Esophagus muscularis mucosa (tissue), 4 donors: ENCODE data around the gene CX3CR1. TPM values are rescaled to one million over a fixed set of nuclear protein-coding genes. Genes with fewer than 3 reads are reported as not detected.

Experiments
- DNase-seq: peaks from one replicate; pipeline ENCODE4 v3.0.0-alpha.2; 2017; ENCODE audit errors: extremely low spot score
- H3K27ac ChIP-seq, 4 donors: fragments of 200-600 bp; sonication (generic); replicated peaks in 1 of 4; 1 replicate in 3 of 4; 2 replicates in 1 of 4; pipeline ENCODE4 v1.5.1; 2016 to 2019; ENCODE audit warnings: mild to moderate bottlenecking in 1 of 4
- H3K27me3 ChIP-seq, 4 donors: fragments of 200-600 bp; sonication (generic); one replicate each; pipeline versions ENCODE4 v1.5.1 to v1.6.0; 2016 to 2019
- H3K36me3 ChIP-seq, 4 donors: fragments of 200-600 bp; sonication (generic); one replicate each; pipeline ENCODE4 v1.5.1; 2016 to 2019
- H3K4me1 ChIP-seq, 4 donors: fragments of 200-600 bp; sonication (generic); one replicate each; pipeline ENCODE4 v1.5.1; 2016 to 2019
- H3K4me3 ChIP-seq, 4 donors: fragments of 200-600 bp; sonication (generic); 1 replicate in 2 of 4; 2 replicates in 2 of 4; pipeline ENCODE4 v1.5.1; 2016 to 2019; ENCODE audit warnings: mild to moderate bottlenecking in 4 of 4, moderate library complexity in 1 of 4
- H3K9me3 ChIP-seq, 4 donors: fragments of 200-600 bp; sonication (generic); 1 replicate in 3 of 4; 2 replicates in 1 of 4; pipeline ENCODE4 v1.5.1; 2016 to 2019
- CTCF ChIP-seq, 3 experiments: fragments of 200-600 bp in 2 of 3; fragments of 450-650 bp in 1 of 3; sonication (generic) in 2 of 3; IDR thresholded peaks; one replicate each; pipeline ENCODE4 v1.5.1; 2017 to 2019; ENCODE audit warnings: antibody characterized with exemption in 3 of 3, mild to moderate bottlenecking in 2 of 3, moderate library complexity in 1 of 3
- EP300 ChIP-seq: sonication (generic); formaldehyde crosslinking; IDR thresholded peaks from one replicate; pipeline ENCODE4 v1.6.1; 2017; ENCODE audit warnings: antibody characterized with exemption
- POLR2A ChIP-seq: fragments of 450-650 bp; IDR thresholded peaks from one replicate; pipeline ENCODE4 v1.6.1; 2017; ENCODE audit warnings: antibody characterized with exemption, moderate library complexity, mild to moderate bottlenecking, low read depth
- POLR2AphosphoS5 ChIP-seq, 2 donors: sonication (generic); formaldehyde crosslinking; IDR thresholded peaks; one replicate each; pipeline ENCODE4 v1.6.1; 2017; ENCODE audit warnings: antibody characterized with exemption in 2 of 2
- WGBS: methylation state at CpG from one replicate; pipeline ENCODE4 v1.1.5; 2018; 5-methylcytosine and 5-hydroxymethylcytosine counted together
- intact Hi-C: fragments of 100-400 bp; cut with DNase I; formaldehyde crosslinking; loops from one replicate; pipeline ENCODE4 v1.15.1; 2023
- total RNA-seq, 4 donors: library from RNA; depleted of rRNA; stranded (reverse); fragments of >200 nt; gene quantifications; one replicate each; pipeline versions ENCODE4 v1.1.0 to v1.2.1, GENCODE V29; 2016

CX3CR1 gene
- total RNA-seq, 4 donors from 2014 or later = 0.23 to 0.78 (median 0.46) TPM

- intact Hi-C loops = no loop called here
- 79% methylated on average over 15 of the region's 15 CpGs for WGBS
- TF ChIP-seq POLR2AphosphoS5 (IDR thresholded peaks at IDR 0.05) = no peak
- TF ChIP-seq POLR2A = no peak
- TF ChIP-seq EP300 = no peak
- TF ChIP-seq CTCF (IDR thresholded peaks at IDR 0.05) = no peak
Measured at GRCh38 chr3:39267631-39268548, 11.9 kb downstream of the CX3CR1 start.

GRCh38 chr3:39264053-39264452 lies 15.8 kb downstream of the CX3CR1 start:
- Histone ChIP-seq H3K4me3 (no peak overlapping the region), H3K4me1 (peaks cover 5 to 18% (median 12%) of the 10 kb centered on the region in 4 donors), H3K36me3 (no peaks in the 10 kb centered on the region), H3K27ac (no peak overlapping the region), H3K27me3 (no peaks in the 10 kb centered on the region), H3K9me3 (no peaks in the 10 kb centered on the region)
- DNase-seq = no peak
- intact Hi-C loops = no loop called here
- 93% methylated on average over 3 of the region's 3 CpGs for WGBS
- no peak for TF ChIP-seq POLR2A
- no peak for TF ChIP-seq CTCF (IDR thresholded peaks at IDR 0.05)
- TF ChIP-seq EP300 = no peak
- no peak for TF ChIP-seq POLR2AphosphoS5 (IDR thresholded peaks at IDR 0.05)

More at GRCh38 chr3:39267631-39268548, 11.9 kb downstream of the CX3CR1 start:
- no peaks in the 10 kb centered on the region for H3K4me1 ChIP-seq
- DNase-seq = no peak
- no peaks in the 10 kb centered on the region for H3K27me3 ChIP-seq
- H3K9me3 ChIP-seq = no peaks in the 10 kb centered on the region
- H3K36me3 ChIP-seq = no peaks in the 10 kb centered on the region
- no peak overlapping the region for H3K4me3 ChIP-seq
- no peak overlapping the region for H3K27ac ChIP-seq

GRCh38 chr3:39263576-39263975 lies 16.3 kb downstream of the CX3CR1 start:
- no peak for DNase-seq
- intact Hi-C loops = no loop called here
- 73% methylated on average over 6 of the region's 6 CpGs for WGBS
- no peaks in the 10 kb centered on the region for H3K27me3 ChIP-seq
- no peak overlapping the region for H3K4me3 ChIP-seq
- H3K9me3 ChIP-seq = no peaks in the 10 kb centered on the region
- TF ChIP-seq EP300 (no peak), POLR2A (no peak), POLR2AphosphoS5 (IDR thresholded peaks at IDR 0.05) (no peak), CTCF (IDR thresholded peaks at IDR 0.05) (no peak)
- no peak overlapping the region for H3K27ac ChIP-seq
- H3K36me3 ChIP-seq = no peaks in the 10 kb centered on the region
- H3K4me1 ChIP-seq = peaks cover 5 to 18% (median 12%) of the 10 kb centered on the region in 4 donors

GRCh38 chr3:39262846-39263245 lies 17.0 kb downstream of the CX3CR1 start:
- H3K9me3 ChIP-seq = no peaks in the 10 kb centered on the region
- 72% methylated on average over 8 of the region's 8 CpGs for WGBS
- peaks cover 5 to 18% (median 12%) of the 10 kb centered on the region in 4 donors for H3K4me1 ChIP-seq
- H3K4me3 ChIP-seq = no peak overlapping the region
- DNase-seq = no peak
- H3K27ac ChIP-seq = no peak overlapping the region
- no peaks in the 10 kb centered on the region for H3K36me3 ChIP-seq
- intact Hi-C loops = no loop called here
- no peaks in the 10 kb centered on the region for H3K27me3 ChIP-seq
- TF ChIP-seq POLR2A (no peak), EP300 (no peak), CTCF (IDR thresholded peaks at IDR 0.05) (no peak), POLR2AphosphoS5 (IDR thresholded peaks at IDR 0.05) (no peak)

- Histone ChIP-seq H3K27me3 (no peaks in the 10 kb centered on the region), H3K36me3 (no peaks in the 10 kb centered on the region), H3K4me3 (no peak overlapping the region), H3K9me3 (no peaks in the 10 kb centered on the region), H3K4me1 (peaks cover 5 to 18% (median 12%) of the 10 kb centered on the region in 4 donors), H3K27ac (no peak overlapping the region)
- intact Hi-C loops = no loop called here
- TF ChIP-seq POLR2A (no peak), EP300 (no peak), POLR2AphosphoS5 (IDR thresholded peaks at IDR 0.05) (no peak), CTCF (IDR thresholded peaks at IDR 0.05) (no peak)
- no peak for DNase-seq
Measured at GRCh38 chr3:39261726-39262125, 18.1 kb downstream of the CX3CR1 start.
